ENCODE measurements around the gene OSCP1. TPM values are rescaled to one million over a fixed set of nuclear protein-coding genes. Genes with fewer than 3 reads are reported as not detected.
"Not testable (repeated sequence)": the region's sequence is repeated elsewhere in the genome, so short reads cannot be mapped to it uniquely, and the experiment has no call there.

Gene OSCP1
- total and polyA plus RNA-seq, 8 donors, result 9.3 to 23.4 (median 14.5) TPM

- ATAC-seq, result no peak
- Histone ChIP-seq H3K4me1 (peaks cover 4 to 21% of the 10 kb centered on the region in 2 donors), H3K27ac (no peak overlapping the region), H3K27me3 (no peaks in the 10 kb centered on the region), H3K4me3 (no peak overlapping the region), H3K9me3 (no peaks in the 10 kb centered on the region), H3K36me3 (no peaks in the 10 kb centered on the region)
- no peak for DNase-seq
- TF ChIP-seq CTCF (IDR thresholded peaks at IDR 0.05), result no peak
- intact Hi-C loops (cut with DNase I), result no loop called here
These were observed 42.2 kb upstream of the OSCP1 start for GRCh38 chr1:36492491-36492890.

GRCh38 chr1:36489258-36490051 lies 39.2 kb upstream of the OSCP1 start:
- DNase-seq; intact Hi-C loops (cut with DNase I); H3K36me3 ChIP-seq; ATAC-seq; H3K9me3 ChIP-seq; H3K27me3 ChIP-seq; H3K4me3 ChIP-seq: not testable (repeated sequence)
- H3K4me1 ChIP-seq, result peaks cover 6 to 51% of the 10 kb centered on the region in 2 donors
- H3K27ac ChIP-seq, result peak overlapping the region; percentile 13 to 92

GRCh38 chr1:36487906-36488305 lies 37.7 kb upstream of the OSCP1 start:
- Histone ChIP-seq H3K9me3 (no peaks in the 10 kb centered on the region), H3K36me3 (no peaks in the 10 kb centered on the region), H3K27me3 (no peaks in the 10 kb centered on the region), H3K4me3 (no peak overlapping the region), H3K27ac (peak overlapping the region; percentile 77 to 92), H3K4me1 (peaks cover 6 to 67% of the 10 kb centered on the region in 2 donors)
- DNase-seq (no peak), ATAC-seq (no peak)
- no peak for TF ChIP-seq CTCF (IDR thresholded peaks at IDR 0.05)
- intact Hi-C loops (cut with DNase I), result no loop called here

- ATAC-seq; intact Hi-C loops (cut with DNase I); H3K9me3 ChIP-seq; DNase-seq; H3K4me3 ChIP-seq; H3K27me3 ChIP-seq; H3K36me3 ChIP-seq: not testable (repeated sequence)
- Histone ChIP-seq H3K27ac (peak overlapping the region; percentile 77 to 92), H3K4me1 (peaks cover 6 to 72% of the 10 kb centered on the region in 2 donors)
These were observed 37.1 kb upstream of the OSCP1 start for GRCh38 chr1:36487336-36487725.

- peak; percentile 84 for ATAC-seq
- Histone ChIP-seq H3K36me3 (no peaks in the 10 kb centered on the region), H3K27ac (peak overlapping the region; percentile 77 to 92), H3K4me1 (peaks cover 6 to 76% of the 10 kb centered on the region in 2 donors), H3K4me3 (no peak overlapping the region), H3K27me3 (no peaks in the 10 kb centered on the region), H3K9me3 (no peaks in the 10 kb centered on the region)
- peak; percentile 28 to 94 (median 82) for DNase-seq
- intact Hi-C loops (cut with DNase I), result no loop called here
- no peak for TF ChIP-seq CTCF (IDR thresholded peaks at IDR 0.05)
These were observed 36.4 kb upstream of the OSCP1 start for GRCh38 chr1:36486439-36487335.

- H3K27me3 ChIP-seq, result no peaks in the 10 kb centered on the region
- ATAC-seq (no peak), DNase-seq (no peak)
- peaks cover 6 to 81% of the 10 kb centered on the region in 2 donors for H3K4me1 ChIP-seq
- intact Hi-C loops (cut with DNase I), result no loop called here
- no peak for TF ChIP-seq CTCF (IDR thresholded peaks at IDR 0.05)
- peak overlapping the region; percentile 77 to 92 for H3K27ac ChIP-seq
- H3K4me3 ChIP-seq, result no peak overlapping the region
- H3K9me3 ChIP-seq, result no peaks in the 10 kb centered on the region
- H3K36me3 ChIP-seq, result peaks cover 0 to 2% of the 10 kb centered on the region in 2 donors
These were observed 35.8 kb upstream of the OSCP1 start for GRCh38 chr1:36486093-36486438.
